ENCODE data around the gene HELZ2. TPM values are rescaled to one million over a fixed set of nuclear protein-coding genes. Genes with fewer than 3 reads are reported as not detected.

Gene HELZ2
- total and polyA plus RNA-seq, 2 of the 4 experiments (the other 2 are of a cell fraction), result 4.7 to 10.6 TPM

DNA sequence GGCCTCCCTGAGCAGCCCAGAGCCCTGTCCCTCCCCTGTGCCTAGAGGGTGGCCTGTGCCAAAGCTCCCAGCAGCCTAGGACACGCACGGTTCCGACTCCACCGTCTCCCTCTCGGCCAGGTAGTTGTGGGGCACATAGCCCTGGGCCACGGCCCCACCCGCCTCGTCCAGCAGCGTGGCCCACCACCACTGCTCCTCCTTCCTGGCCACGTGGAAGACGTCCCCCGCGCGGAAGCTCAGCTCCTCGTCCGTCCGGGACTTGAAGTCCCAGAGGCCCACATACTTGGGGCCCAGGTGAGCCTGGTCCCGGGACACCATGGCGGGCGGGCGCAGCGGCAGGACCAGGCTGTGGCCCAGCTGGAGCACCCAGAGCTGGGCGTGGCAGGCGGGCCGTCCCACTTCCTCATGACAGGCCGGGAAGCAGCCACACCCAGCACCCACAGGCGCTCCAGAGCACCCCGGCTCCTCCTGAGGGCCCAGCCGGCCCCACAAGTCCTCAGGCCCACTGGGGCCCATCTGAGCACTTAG, 37.0 kb downstream of the HELZ2 start, which contains the start of gene PTK6:
PTK6 (minus strand) TSS at position 380 of the 528 bp plus-strand sequence; CDS start at position 318, 62 bp downstream.
- 0 out of 2 replicates have a peak within 1 kb of the TSS, but pooled peaks have one; percentile 8 for H4K91ac ChIP-seq (ENCODE audit: insufficient read depth, low read depth, low read length)
- H3K56ac ChIP-seq (ENCODE audit: extremely low read depth, insufficient read depth, low read length), result no peak within 1 kb of the TSS
- no peak within 1 kb of the TSS for H2BK15ac ChIP-seq (ENCODE audit: low read depth, low read length)
- no peak within 1 kb of the TSS for H3K14ac ChIP-seq (replicated peaks; ENCODE audit: low read depth, low read length)
- no TSS peak for BruUV-seq (replicated peaks)
- H3K4me1 ChIP-seq (ENCODE audit: control insufficient read depth, insufficient read depth, low read length), result peaks cover 3% of the 10 kb centered on the region; the same call in 1 of the 2 replicates
- H3K27me3 ChIP-seq (ENCODE audit: control insufficient read depth, insufficient read depth, low read length), result peaks cover 4% of the 10 kb centered on the region; the same call in 1 of the 2 replicates
- CTCF ChIA-PET, result interaction anchor here (0.5 to 1.9 kb wide), 9 partner anchors 15 to 502 kb away, joined by 3 to 10 read pairs (median 3); partner anchors contain the start of gene TPD52L2
- no peaks in the 10 kb centered on the region for H3K9me1 ChIP-seq (ENCODE audit: insufficient read depth, low read length)
- ATAC-seq (ENCODE audit: low read depth) (no peak), DNase-seq (no peak)
- H3K79me1 ChIP-seq (ENCODE audit: low read depth in 1 of 2, low read length in 2 of 2), result no peaks in the 10 kb centered on the region
- H2BK120ac ChIP-seq (ENCODE audit: low read depth, low read length), result peak within 1 kb of the TSS; percentile 62; the same call in 1 of the 2 replicates
- no peak within 1 kb of the TSS for H3K9ac ChIP-seq (ENCODE audit: low read depth, low read length)
- no peak within 1 kb of the TSS for H2BK20ac ChIP-seq (ENCODE audit: low read depth, low read length)
- no peak within 1 kb of the TSS for H3K18ac ChIP-seq (ENCODE audit: low read depth, low read length)
- H2AFZ ChIP-seq (replicated peaks; ENCODE audit: low read length, poor library complexity), result peak within 1 kb of the TSS; percentile 98
- H4K20me1 ChIP-seq (ENCODE audit: insufficient read depth, low read length), result no peaks in the 10 kb centered on the region
- H3K23ac ChIP-seq (ENCODE audit: low read depth, low read length), result no peak within 1 kb of the TSS
- intact Hi-C loops (cut with micrococcal nuclease), result loop anchor here (5.0 to 10.0 kb wide), 3 partner anchors 118 to 520 kb away; partner anchors contain the start of genes RTEL1, STMN3 and UCKL1
- H3K9me3 ChIP-seq (ENCODE audit: control insufficient read depth, insufficient read depth, low read length), result no peaks in the 10 kb centered on the region
- 0 out of 2 replicates have a peak within 1 kb of the TSS, but pooled peaks have one; percentile 12 for H3K4me3 ChIP-seq (ENCODE audit: insufficient read depth, low read depth, low read length)
- H2AK9ac ChIP-seq (replicated peaks; ENCODE audit: low read depth, low read length, poor library complexity), result peak within 1 kb of the TSS; percentile 43
- POLR2A ChIA-PET (ENCODE audit: unreplicated experiment), result no interaction called here
- dilution Hi-C loops (cut with HindIII; ENCODE audit: low sequenced_read_pairs, unreplicated experiment), result no loop called here
- peak within 1 kb of the TSS; percentile 28; the same call in 1 of the 2 replicates for H3K4me2 ChIP-seq (ENCODE audit: low read depth, low read length)
- WGBS, 2 experiments (ENCODE audit: extremely low coverage in 2 of 2, insufficient read length in 1 of 2), result 92% methylated on average over 10 of the region's 29 CpGs; no CpG with 5 or more reads in 1 of the 2 experiments
- H3K27ac ChIP-seq (ENCODE audit: insufficient read depth, low read length), result no peak within 1 kb of the TSS; the same call in 1 of the 2 replicates
- H3K4ac ChIP-seq (ENCODE audit: low read depth, low read length), result peak within 1 kb of the TSS; percentile 39; the same call in 1 of the 2 replicates
- no peaks in the 10 kb centered on the region for H3K36me3 ChIP-seq (ENCODE audit: control insufficient read depth, insufficient read depth, low read length)
- H4K8ac ChIP-seq (ENCODE audit: low read depth in 2 of 2, low read length in 2 of 2), result peak within 1 kb of the TSS; percentile 5 to 91; a peak in 3 of 4 replicates
- H2BK5ac ChIP-seq (ENCODE audit: low read depth, low read length, poor library complexity, severe bottlenecking), result no peak within 1 kb of the TSS
- in situ Hi-C loops (cut with MboI; ENCODE audit: low sequenced_read_pairs), result loop anchor here (10.0 kb wide), 2 partner anchors 328 to 438 kb away; partner anchors contain the start of genes ABHD16B, SAMD10 and TPD52L2
- peak within 1 kb of the TSS; percentile 50; the same call in 1 of the 2 replicates for H4K5ac ChIP-seq (ENCODE audit: low read depth, low read length)
- H2AK5ac ChIP-seq (ENCODE audit: low read depth, low read length), result peak within 1 kb of the TSS; percentile 39; the same call in 1 of the 2 replicates
- TF ChIP-seq RAD21 (IDR thresholded peaks at IDR 0.05; ENCODE audit: low read length), result no peak
- TF ChIP-seq RFX5 (IDR thresholded peaks at IDR 0.05; ENCODE audit: low read depth, low read length), result no peak
- no peak for TF ChIP-seq FOS (IDR thresholded peaks at IDR 0.05; ENCODE audit: low read depth, low read length)
- TF ChIP-seq ELK1 (IDR thresholded peaks at IDR 0.05; ENCODE audit: borderline replicate concordance, low read depth, low read length), result no peak
- no peak for TF ChIP-seq RCOR1 (IDR thresholded peaks at IDR 0.05; ENCODE audit: insufficient replicate concordance, low read length)
- no peak for TF ChIP-seq CHD1 (IDR thresholded peaks at IDR 0.05; ENCODE audit: low read depth, low read length)
- TF ChIP-seq POLR2A (IDR thresholded peaks at IDR 0.05; ENCODE audit: low read depth, low read length), result no peak
- TF ChIP-seq NFE2L2 (IDR thresholded peaks at IDR 0.05; ENCODE audit: low read depth, low read length), result no peak
- no peak for TF ChIP-seq CEBPB (IDR thresholded peaks at IDR 0.05; ENCODE audit: low read depth, low read length)
- no peak for TF ChIP-seq MAFK (IDR thresholded peaks at IDR 0.05; ENCODE audit: low read depth, low read length)
- no peak for TF ChIP-seq SMC3 (IDR thresholded peaks at IDR 0.05; ENCODE audit: low read depth, low read length)
- no peak for TF ChIP-seq MAZ (IDR thresholded peaks at IDR 0.05; ENCODE audit: borderline replicate concordance, low read depth, low read length)
- TF ChIP-seq, protein P1, sequence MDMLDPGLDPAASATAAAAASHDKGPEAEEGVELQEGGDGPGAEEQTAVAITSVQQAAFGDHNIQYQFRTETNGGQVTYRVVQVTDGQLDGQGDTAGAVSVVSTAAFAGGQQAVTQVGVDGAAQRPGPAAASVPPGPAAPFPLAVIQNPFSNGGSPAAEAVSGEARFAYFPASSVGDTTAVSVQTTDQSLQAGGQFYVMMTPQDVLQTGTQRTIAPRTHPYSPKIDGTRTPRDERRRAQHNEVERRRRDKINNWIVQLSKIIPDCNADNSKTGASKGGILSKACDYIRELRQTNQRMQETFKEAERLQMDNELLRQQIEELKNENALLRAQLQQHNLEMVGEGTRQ (IDR thresholded peaks at IDR 0.05; ENCODE audit: low read depth, low read length), result no peak
- TF ChIP-seq, protein P2, sequence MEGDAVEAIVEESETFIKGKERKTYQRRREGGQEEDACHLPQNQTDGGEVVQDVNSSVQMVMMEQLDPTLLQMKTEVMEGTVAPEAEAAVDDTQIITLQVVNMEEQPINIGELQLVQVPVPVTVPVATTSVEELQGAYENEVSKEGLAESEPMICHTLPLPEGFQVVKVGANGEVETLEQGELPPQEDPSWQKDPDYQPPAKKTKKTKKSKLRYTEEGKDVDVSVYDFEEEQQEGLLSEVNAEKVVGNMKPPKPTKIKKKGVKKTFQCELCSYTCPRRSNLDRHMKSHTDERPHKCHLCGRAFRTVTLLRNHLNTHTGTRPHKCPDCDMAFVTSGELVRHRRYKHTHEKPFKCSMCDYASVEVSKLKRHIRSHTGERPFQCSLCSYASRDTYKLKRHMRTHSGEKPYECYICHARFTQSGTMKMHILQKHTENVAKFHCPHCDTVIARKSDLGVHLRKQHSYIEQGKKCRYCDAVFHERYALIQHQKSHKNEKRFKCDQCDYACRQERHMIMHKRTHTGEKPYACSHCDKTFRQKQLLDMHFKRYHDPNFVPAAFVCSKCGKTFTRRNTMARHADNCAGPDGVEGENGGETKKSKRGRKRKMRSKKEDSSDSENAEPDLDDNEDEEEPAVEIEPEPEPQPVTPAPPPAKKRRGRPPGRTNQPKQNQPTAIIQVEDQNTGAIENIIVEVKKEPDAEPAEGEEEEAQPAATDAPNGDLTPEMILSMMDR (conservative IDR thresholded peaks at IDR 0.05; ENCODE audit: low read depth, low read length), result no peak
- no peak for TF ChIP-seq BHLHE40 (IDR thresholded peaks at IDR 0.05; ENCODE audit: low read depth, low read length)
